ENCODE data around the gene KRT28. TPM values are rescaled to one million over a fixed set of nuclear protein-coding genes. Genes with fewer than 3 reads are reported as not detected.

Gene KRT28, protein sequence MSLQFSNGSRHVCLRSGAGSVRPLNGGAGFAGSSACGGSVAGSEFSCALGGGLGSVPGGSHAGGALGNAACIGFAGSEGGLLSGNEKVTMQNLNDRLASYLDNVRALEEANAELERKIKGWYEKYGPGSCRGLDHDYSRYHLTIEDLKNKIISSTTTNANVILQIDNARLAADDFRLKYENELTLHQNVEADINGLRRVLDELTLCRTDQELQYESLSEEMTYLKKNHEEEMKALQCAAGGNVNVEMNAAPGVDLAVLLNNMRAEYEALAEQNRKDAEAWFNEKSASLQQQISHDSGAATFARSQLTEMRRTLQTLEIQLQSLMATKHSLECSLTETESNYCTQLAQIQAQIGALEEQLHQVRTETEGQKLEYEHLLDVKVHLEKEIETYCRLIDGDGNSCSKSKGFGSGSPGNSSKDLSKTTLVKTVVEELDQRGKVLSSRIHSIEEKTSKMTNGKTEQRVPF
- total RNA-seq, result under 1 TPM in 1 of 4 donors, not detected in 3; 0.88 TPM

DNA sequence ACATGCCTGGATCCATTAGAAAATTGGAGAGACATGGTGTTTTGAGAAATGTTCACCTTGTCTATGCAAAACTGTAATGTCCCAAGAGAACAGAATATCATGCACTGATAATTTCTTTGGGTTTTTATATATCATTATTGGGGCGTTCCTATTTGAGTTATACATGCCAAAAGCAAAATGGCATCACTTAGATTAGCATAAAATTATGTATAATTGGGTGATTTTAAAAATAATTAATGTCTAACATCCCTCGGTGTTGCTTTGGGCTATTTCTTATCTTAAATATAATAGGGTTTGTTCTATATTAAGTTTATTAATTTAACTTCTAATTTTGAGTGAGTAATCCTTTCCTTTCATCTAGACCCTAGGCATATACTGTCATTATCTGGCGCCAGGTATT is at the start of gene KRT28:
Gene KRT28, minus strand, starts transcription at position 101 of the 400 bp plus-strand sequence. Its CDS starts 66 bp downstream, at position 35.
- no peaks in the 10 kb centered on the region for H3K4me1 ChIP-seq
- H3K4me3 ChIP-seq, result no peak within 1 kb of the TSS
- TF ChIP-seq POLR2A (IDR thresholded peaks at IDR 0.05), result no peak
- TF ChIP-seq, protein P1, sequence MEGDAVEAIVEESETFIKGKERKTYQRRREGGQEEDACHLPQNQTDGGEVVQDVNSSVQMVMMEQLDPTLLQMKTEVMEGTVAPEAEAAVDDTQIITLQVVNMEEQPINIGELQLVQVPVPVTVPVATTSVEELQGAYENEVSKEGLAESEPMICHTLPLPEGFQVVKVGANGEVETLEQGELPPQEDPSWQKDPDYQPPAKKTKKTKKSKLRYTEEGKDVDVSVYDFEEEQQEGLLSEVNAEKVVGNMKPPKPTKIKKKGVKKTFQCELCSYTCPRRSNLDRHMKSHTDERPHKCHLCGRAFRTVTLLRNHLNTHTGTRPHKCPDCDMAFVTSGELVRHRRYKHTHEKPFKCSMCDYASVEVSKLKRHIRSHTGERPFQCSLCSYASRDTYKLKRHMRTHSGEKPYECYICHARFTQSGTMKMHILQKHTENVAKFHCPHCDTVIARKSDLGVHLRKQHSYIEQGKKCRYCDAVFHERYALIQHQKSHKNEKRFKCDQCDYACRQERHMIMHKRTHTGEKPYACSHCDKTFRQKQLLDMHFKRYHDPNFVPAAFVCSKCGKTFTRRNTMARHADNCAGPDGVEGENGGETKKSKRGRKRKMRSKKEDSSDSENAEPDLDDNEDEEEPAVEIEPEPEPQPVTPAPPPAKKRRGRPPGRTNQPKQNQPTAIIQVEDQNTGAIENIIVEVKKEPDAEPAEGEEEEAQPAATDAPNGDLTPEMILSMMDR (IDR thresholded peaks at IDR 0.05), result no peak
- no peaks in the 10 kb centered on the region for H3K36me3 ChIP-seq
- no peaks in the 10 kb centered on the region for H3K27me3 ChIP-seq
- H3K9me3 ChIP-seq, result no peaks in the 10 kb centered on the region
- DNase-seq, result no peak
- no peak within 1 kb of the TSS for H3K27ac ChIP-seq

DNA sequence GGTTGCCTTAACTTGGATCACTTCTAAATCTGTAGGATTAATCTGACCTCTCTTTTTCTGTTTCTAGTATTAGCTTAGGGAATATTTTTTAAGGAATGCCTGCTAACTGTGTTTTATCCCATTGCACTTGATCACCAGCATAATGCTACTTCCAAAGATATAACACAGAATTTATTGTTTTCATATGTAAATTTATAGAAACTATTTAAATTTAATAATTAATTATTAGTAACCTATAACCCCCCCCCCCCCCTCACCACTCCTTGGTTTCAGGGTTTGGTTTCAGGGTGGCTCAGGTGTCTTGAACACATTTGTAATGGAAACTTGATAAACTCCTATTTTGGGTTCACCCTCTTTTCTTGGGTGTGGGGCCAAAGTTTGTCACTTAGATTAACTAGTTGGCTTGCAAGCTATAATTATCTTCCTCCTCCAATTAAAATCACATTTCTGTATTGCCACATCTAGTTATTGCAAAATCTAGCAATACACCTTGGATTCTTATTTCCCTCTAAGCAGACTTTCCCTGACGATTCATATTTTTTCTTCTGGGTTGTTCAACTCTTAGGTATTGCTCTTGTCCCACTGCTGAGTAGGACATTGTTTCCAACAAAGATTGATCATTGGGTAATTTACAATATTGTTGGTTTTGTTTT is 49.0 kb upstream of the KRT28 start:
- Histone ChIP-seq H3K36me3 (no peaks in the 10 kb centered on the region), H3K4me1 (no peaks in the 10 kb centered on the region), H3K27me3 (no peaks in the 10 kb centered on the region), H3K27ac (no peak overlapping the region), H3K9me3 (no peaks in the 10 kb centered on the region), H3K4me3 (no peak overlapping the region)
- TF ChIP-seq, protein P1 (IDR thresholded peaks at IDR 0.05), result no peak
- TF ChIP-seq POLR2A (IDR thresholded peaks at IDR 0.05), result no peak
- no peak for DNase-seq

DNA sequence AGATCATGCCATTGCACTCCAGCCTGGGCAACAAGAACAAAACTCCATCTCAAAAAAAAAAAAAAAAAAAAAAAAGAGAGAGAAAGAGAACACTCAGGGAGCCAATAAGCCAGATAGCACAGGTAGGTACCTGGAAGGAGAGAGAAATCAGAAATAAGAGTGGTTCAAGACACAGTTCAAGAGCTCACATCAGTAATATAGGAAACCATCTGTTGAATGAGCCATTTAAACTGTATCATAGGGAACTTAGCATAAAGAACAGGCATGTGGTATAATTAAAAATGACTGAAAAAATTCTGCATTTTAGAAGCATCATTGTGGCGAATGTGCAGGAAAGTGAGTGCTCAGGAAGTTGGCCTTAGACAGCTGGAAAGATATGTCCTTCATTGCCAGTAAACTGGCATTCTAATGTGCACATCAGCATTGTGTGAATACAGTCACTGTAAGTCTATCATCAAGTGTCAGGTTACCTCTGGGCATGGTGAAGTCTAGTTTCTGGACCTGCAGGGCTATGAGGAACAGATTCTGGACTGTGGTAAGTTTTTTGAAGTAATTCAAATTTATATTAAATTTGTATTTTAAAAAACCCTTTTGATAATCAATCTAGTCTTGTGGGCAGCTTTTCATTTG is 46.9 kb upstream of the KRT28 start:
- H3K27ac ChIP-seq, result no peak overlapping the region
- H3K36me3 ChIP-seq, result no peaks in the 10 kb centered on the region
- no peaks in the 10 kb centered on the region for H3K4me1 ChIP-seq
- TF ChIP-seq POLR2A (IDR thresholded peaks at IDR 0.05), result no peak
- TF ChIP-seq, protein P1 (IDR thresholded peaks at IDR 0.05), result no peak
- no peaks in the 10 kb centered on the region for H3K27me3 ChIP-seq
- H3K4me3 ChIP-seq, result no peak overlapping the region
- DNase-seq, result no peak
- no peaks in the 10 kb centered on the region for H3K9me3 ChIP-seq

DNA sequence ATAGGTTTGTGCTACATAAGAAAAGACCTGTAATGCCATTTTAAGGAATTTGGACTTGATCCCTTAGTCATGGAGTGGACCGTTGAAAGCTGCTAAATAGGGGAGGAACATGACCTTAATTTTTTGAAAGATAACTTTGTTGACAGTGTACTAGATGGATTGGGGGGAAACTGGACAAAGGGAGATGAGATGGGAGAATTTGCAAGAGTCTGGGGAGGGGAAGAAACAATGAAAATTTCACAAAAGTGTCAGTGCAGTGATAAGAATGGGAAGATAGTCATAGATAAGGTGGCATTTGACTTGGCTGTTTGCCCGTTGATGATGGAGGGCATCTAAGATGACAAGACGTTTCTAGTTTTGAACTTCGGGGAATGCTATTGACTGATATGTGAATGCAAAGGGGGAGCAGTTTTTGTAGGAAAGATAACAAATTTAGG is 44.9 kb upstream of the KRT28 start:
- Histone ChIP-seq H3K4me3 (no peak overlapping the region), H3K9me3 (no peaks in the 10 kb centered on the region), H3K27me3 (no peaks in the 10 kb centered on the region), H3K36me3 (no peaks in the 10 kb centered on the region), H3K27ac (no peak overlapping the region), H3K4me1 (no peaks in the 10 kb centered on the region)
- TF ChIP-seq POLR2A (IDR thresholded peaks at IDR 0.05), result no peak
- TF ChIP-seq, protein P1 (IDR thresholded peaks at IDR 0.05), result no peak
- no peak for DNase-seq

DNA sequence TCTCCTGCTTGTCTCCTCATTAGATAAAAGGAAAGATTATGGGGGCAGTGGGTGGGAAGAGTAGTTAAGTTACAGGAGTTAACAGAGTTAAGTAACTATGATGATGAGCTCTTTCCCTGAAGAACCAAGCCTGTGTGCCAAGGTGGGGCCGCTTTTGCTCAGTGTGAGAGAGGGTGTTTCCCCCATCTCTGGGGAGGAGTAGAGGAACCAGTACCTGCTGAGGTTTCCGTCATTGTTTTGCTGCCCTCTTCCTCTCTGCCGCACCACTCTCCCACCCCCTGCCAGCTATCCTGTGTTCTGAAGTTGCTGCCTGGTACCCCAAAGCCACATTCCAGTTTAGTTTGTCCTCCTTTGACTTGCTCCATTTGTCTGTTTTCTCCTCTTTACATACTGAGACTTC is 43.5 kb upstream of the KRT28 start:
- Histone ChIP-seq H3K27me3 (no peaks in the 10 kb centered on the region), H3K4me3 (no peak overlapping the region), H3K4me1 (no peaks in the 10 kb centered on the region), H3K9me3 (no peaks in the 10 kb centered on the region), H3K36me3 (no peaks in the 10 kb centered on the region), H3K27ac (no peak overlapping the region)
- no peak for DNase-seq
- TF ChIP-seq, protein P1 (IDR thresholded peaks at IDR 0.05), result no peak
- TF ChIP-seq POLR2A (IDR thresholded peaks at IDR 0.05), result no peak
